Epidermal melanocyte (primary cell): Measurements from ENCODE around the gene MYO3B.

ENCODE experiments used
- DNase-seq: peaks from one replicate; pipeline ENCODE4 v3.0.0; 2011; ENCODE audit warnings: low spot score; ENCODE audit not compliant: insufficient read length

MYO3B gene, protein sequence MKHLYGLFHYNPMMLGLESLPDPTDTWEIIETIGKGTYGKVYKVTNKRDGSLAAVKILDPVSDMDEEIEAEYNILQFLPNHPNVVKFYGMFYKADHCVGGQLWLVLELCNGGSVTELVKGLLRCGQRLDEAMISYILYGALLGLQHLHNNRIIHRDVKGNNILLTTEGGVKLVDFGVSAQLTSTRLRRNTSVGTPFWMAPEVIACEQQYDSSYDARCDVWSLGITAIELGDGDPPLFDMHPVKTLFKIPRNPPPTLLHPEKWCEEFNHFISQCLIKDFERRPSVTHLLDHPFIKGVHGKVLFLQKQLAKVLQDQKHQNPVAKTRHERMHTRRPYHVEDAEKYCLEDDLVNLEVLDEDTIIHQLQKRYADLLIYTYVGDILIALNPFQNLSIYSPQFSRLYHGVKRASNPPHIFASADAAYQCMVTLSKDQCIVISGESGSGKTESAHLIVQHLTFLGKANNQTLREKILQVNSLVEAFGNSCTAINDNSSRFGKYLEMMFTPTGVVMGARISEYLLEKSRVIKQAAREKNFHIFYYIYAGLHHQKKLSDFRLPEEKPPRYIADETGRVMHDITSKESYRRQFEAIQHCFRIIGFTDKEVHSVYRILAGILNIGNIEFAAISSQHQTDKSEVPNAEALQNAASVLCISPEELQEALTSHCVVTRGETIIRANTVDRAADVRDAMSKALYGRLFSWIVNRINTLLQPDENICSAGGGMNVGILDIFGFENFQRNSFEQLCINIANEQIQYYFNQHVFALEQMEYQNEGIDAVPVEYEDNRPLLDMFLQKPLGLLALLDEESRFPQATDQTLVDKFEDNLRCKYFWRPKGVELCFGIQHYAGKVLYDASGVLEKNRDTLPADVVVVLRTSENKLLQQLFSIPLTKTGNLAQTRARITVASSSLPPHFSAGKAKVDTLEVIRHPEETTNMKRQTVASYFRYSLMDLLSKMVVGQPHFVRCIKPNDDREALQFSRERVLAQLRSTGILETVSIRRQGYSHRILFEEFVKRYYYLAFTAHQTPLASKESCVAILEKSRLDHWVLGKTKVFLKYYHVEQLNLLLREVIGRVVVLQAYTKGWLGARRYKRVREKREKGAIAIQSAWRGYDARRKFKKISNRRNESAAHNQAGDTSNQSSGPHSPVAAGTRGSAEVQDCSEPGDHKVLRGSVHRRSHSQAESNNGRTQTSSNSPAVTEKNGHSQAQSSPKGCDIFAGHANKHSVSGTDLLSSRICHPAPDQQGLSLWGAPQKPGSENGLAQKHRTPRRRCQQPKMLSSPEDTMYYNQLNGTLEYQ (N-terminal part only)

GRCh38 chr2:170177950-170178781, at the start of gene MYO3B:
Gene MYO3B, plus strand, starts transcription at chr2:170178147. Its CDS starts 141 bp downstream, at chr2:170178288.
- no peak for DNase-seq

GRCh38 chr2:170139276-170139967, 38.5 kb upstream of the MYO3B start:
- no peak for DNase-seq

DNA sequence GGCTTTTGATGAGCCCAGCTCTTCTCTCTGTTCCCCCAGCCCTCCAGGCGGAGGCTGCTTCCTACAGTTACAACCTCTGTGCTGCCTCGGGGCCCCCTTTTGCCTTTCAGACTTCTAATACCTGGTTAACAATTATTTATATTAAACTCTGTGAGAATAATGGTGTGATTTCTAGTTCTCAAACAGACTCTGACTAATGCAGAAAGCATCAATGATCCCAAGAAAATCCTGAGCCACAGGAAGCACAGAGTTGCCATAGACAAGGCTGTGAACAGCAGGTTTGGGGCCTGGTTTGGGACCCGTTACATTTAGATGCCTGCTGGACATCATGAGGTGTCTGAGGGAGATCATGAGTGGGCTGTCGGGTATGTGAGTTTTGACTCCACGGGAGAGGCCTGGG, 37.4 kb upstream of the MYO3B start:
- DNase-seq = no peak

GRCh38 chr2:170141865-170142264, 36.1 kb upstream of the MYO3B start:
- no peak for DNase-seq

DNA sequence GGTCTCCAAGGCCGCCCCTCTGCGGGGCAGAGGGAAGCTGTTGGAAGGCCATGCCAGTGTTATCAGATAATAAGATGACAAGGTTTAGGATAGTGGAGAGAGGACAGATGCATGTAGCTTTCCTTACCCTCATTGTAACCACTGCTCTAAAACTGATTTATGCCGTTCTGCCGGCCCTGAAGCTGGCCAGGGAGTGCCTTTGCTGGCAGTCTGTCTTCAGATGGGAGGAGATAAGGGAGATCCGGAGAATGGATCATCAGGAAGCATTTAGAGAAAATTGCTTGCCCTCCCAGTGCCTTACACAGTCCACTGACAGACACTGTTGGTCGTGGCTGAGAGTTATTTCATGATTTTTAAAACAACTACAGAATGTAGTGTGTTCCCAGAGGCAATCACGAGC, 35.4 kb upstream of the MYO3B start:
- no peak for DNase-seq

DNA sequence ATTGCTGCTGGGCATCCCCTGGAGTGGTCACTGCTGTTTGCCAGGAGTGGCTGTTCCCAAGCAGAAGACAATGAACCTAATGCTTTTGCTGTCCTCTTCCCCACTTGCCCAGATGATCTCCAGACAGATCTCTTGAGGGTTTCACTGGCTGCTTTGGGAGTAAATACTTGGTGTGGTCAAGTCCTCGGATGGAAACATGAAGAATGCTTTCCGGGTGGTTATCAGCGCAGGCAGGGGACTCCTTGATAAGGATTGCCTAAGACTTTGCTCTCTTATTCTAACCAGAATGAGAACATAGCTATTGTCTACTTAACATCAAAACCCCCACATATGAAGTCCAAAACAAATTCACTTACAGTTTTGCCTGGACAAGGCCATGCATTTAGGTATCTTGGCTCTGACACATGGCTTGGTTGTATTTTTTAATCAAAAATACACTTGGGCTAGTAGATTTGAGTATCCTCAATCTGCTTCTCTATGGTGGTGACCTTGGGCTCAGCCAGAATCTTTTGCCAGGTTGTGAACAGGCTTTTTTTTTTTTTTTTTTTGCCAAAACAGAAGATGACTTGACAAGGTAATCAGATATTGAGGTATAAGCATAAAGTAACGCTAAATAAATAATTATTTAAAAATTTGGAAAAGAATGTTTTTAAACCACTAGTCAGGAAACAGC, 34.8 kb upstream of the MYO3B start:
- no peak for DNase-seq

- DNase-seq = no peak
Measured at GRCh38 chr2:170144761-170145160, 33.2 kb upstream of the MYO3B start.

DNA sequence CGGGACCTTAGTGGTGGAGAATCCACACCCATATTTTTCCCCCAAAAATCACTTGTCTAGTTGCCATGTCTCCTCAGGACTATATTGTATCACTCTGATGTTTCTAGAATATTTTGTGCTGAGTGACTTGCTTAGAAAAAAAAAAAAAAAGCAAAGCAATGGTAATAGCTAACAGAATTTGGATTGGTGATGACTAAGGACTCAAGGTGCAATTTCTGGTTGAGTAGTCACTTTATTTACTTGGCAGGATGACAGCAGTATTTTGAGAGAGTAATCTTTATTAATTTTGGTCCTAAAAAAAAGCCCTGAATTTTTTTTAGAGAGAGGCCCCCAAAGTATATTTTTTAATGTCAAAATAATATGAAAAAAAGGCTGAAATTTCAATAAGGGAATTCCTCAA, 32.8 kb upstream of the MYO3B start:
- DNase-seq = no peak

DNA sequence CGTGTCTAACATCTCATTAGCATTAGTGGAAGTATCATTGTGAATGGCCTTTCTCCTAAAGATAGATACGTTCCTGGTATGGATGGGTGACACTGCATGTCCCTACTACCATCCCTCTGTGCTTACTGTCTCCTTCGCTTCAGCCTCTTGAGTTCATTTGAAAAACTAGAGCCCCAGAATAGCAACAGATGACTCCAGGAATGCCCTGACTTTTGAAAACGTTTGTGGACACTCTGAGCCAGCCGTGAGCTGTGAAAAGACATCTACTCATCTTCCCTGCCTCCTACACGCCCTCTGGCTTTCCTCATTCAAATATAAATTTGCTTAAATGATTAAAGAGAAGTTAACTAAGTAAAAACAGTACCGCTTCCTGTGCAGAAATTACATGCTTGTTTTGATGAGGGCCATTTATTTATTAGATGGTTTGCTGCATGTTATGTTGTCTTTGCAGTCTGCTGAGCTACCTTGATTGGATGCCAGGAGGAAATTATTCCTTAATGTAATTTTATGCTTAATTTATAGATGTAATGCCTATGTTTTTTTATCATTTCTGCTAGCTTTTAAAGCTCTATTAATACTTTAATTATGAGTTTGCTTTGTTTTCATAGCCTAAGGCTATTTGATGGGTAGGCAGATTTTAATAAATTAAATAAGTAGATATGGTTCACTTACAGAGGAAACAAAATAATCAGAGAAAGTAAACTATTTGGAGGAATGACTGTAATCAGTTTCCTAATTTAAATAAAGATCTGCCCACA, 32.1 kb upstream of the MYO3B start:
- no peak for DNase-seq

DNA sequence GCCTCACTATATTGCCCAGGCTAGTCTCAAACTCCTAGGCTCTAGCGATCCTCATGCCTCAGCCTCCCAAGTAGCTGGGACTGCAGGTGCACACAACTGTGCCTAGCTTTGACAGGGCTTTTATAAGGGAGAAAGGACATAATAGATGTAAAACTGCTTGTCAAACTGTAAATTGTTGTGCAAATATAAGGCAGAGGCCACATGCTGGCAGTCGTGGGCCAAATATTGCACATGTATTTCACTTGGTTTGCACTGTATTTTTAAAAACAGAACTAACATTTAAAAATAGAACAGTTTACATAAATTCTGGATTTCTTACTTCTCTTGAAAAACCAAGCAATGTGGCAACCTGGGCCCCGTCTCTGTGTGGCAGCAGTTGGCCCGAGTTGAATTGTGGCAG, 31.2 kb upstream of the MYO3B start:
- no peak for DNase-seq

DNA sequence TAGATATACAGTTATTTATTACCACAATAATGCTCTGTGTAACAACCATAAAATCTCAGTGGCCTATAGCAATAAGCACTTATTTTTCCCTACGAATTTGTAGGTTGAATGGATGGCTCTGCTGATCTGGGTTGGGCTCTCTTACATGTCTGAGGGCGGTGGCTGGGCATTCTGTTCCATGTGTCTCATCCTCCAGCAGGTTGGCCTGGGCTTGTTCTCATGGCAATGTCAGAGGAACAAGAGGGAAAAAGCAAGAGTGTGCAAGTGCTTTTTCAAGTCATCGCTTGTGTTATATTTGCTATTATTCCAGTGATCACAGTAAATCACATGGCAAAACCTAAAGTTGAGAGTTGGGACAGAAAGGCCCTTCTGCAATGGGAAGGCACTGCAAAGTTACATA, 30.4 kb upstream of the MYO3B start:
- no peak for DNase-seq

DNA sequence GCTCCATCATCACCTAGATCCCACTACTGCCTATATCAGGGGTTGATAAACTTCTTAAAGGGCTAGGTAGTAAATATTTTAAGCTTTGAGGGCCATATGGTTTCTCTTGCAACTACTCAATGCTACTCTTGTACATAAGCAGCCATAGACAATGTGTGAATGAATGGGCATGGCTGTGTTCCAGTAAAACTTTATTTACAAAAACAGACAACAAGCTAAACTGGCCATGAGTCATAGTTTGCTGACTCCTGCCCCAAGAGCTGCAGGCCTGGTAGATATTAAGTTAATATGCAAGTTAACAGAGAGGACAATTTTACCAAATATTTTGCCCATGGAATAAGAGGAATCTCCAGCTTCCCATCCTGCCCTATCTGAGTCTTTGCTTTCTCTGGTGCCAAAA, 29.8 kb upstream of the MYO3B start:
- DNase-seq = no peak

- DNase-seq = no peak
Measured at GRCh38 chr2:170152421-170152820, 25.5 kb upstream of the MYO3B start.

GRCh38 chr2:170155022-170155722, 22.8 kb upstream of the MYO3B start:
- DNase-seq = no peak

- no peak for DNase-seq
Measured at GRCh38 chr2:170155723-170156253, 22.2 kb upstream of the MYO3B start.

- DNase-seq = no peak
Measured at GRCh38 chr2:170156592-170156991, 21.4 kb upstream of the MYO3B start.

- no peak for DNase-seq
Measured at GRCh38 chr2:170157025-170157684, 20.8 kb upstream of the MYO3B start.
